Measurements from ENCODE around the gene EVA1C.

DNA sequence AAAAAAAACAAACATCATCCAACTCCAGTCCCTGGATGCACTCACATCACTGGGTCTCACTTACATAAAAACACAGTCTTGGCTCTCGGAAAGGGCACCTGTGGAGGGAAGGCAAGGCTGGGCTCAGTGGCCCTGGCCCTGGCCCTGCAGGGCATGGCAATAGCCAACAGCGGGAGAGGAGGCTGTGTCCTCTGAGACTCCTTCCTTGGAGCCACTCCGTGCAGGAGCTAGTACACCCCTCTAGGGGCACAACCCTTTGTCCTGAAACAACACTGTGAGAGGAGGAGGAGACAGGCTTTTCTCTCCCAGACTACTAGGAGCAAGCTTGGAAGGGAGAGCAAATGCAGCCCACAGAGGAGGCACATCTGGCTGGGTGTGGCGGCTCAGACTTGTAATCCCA is 47.7 kb upstream of the EVA1C start:
- TF ChIP-seq POLR2AphosphoS5 (IDR thresholded peaks at IDR 0.05; ENCODE audit: low read depth, low read length) (no peak), SIN3A (IDR thresholded peaks at IDR 0.05; ENCODE audit: borderline replicate concordance, insufficient read depth, low read length) (no peak), REST (IDR thresholded peaks at IDR 0.05; ENCODE audit: insufficient read depth in 1 of 2, low read depth in 2 of 2, low read length in 2 of 2) (no peak), TAF1 (IDR thresholded peaks at IDR 0.05; ENCODE audit: borderline replicate concordance, insufficient read depth, low read length) (no peak)

Data from PFSK-1 (cell line).